ENCODE results near the gene CLSTN3. TPM values are rescaled to one million over a fixed set of nuclear protein-coding genes. Genes with fewer than 3 reads are reported as not detected.

The CLSTN3 gene
- total RNA-seq, 4 donors from 2014 or later = 16.1 to 45.6 (median 28.4) TPM

Small RNA genes within 50 kb of the gene (small RNA-seq; reads per million reads assigned to genes)
- not detected for gene RNU6-485P

Other genes starting within 250 kb of the CLSTN3 start
- gene LRRC23, start 225.5 kb upstream of the CLSTN3 start, total RNA-seq = 1 to 10 TPM; 3.9 to 7.9 (median 6.2) TPM
- 1 to 10 TPM; 3.4 to 6.2 (median 5.6) TPM for gene ENO2, start 215.8 kb upstream of the CLSTN3 start, total RNA-seq
- gene ATN1, start 202.4 kb upstream of the CLSTN3 start, total RNA-seq = 100 to 1,000 TPM in 1 of 4 donors, 10 to 100 TPM in 3; 41.3 to 136 (median 71.6) TPM
- not detected for gene RNU7-1, start 186.6 kb upstream of the CLSTN3 start, total RNA-seq
- 100 to 1,000 TPM; 233 to 359 (median 280) TPM for gene C12orf57, start 186.3 kb upstream of the CLSTN3 start, total RNA-seq
- 10 to 100 TPM in 3 of 4 donors, 1 to 10 TPM in 1; 9.6 to 78.0 (median 29.7) TPM for gene PTPN6, start 179.0 kb upstream of the CLSTN3 start, total RNA-seq
- gene PHB2, start 159.7 kb upstream of the CLSTN3 start, total RNA-seq = 100 to 1,000 TPM; 129 to 165 (median 147) TPM
- 10 to 100 TPM; 19.2 to 30.2 (median 26.8) TPM for gene EMG1, start 159.5 kb upstream of the CLSTN3 start, total RNA-seq
- gene LPCAT3, start 111.9 kb upstream of the CLSTN3 start, total RNA-seq = 10 to 100 TPM; 21.8 to 55.9 (median 27.1) TPM
- gene C1S, start 69.7 kb upstream of the CLSTN3 start, total RNA-seq = 100 to 1,000 TPM; 328 to 926 (median 676) TPM
- gene C1R, start 37.9 kb upstream of the CLSTN3 start, total RNA-seq = 100 to 1,000 TPM; 265 to 697 (median 433) TPM
- 100 to 1,000 TPM in 2 of 4 donors, 10 to 100 TPM in 2; 66.2 to 114 (median 95.8) TPM for gene C1RL, start 21.2 kb upstream of the CLSTN3 start, total RNA-seq
- 1 to 10 TPM in 1 of 4 donors, not detected in 3; 2.2 TPM for gene RBP5, start 1.5 kb upstream of the CLSTN3 start, total RNA-seq
- gene PEX5, start 59.3 kb downstream of the CLSTN3 start, total RNA-seq = 10 to 100 TPM; 62.6 to 94.6 (median 70.5) TPM
- not detected for gene ACSM4, start 173.7 kb downstream of the CLSTN3 start, total RNA-seq

All from subcutaneous adipose tissue (tissue), 4 donors.